ENCODE results near the gene TRRAP.

DNA sequence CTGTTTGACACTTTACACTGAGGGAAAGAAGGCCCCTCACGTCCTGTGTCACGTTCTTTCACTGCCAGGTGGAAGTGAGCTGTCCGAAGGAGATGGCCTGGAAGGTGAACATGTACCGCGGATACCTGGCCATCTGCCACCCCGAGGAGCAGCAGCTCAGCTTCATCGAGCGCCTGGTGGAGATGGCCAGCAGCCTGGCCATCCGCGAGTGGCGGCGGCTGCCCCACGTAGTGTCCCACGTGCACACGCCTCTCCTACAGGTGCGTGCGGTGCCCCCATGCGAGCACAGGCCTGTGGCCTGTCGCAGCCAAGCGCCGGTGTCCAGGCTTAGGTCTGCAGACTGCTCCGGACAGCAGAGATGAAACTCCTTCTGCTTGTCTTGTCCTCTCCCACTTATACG lies 103.4 kb downstream of the TRRAP start:
- TF ChIP-seq, protein P1, sequence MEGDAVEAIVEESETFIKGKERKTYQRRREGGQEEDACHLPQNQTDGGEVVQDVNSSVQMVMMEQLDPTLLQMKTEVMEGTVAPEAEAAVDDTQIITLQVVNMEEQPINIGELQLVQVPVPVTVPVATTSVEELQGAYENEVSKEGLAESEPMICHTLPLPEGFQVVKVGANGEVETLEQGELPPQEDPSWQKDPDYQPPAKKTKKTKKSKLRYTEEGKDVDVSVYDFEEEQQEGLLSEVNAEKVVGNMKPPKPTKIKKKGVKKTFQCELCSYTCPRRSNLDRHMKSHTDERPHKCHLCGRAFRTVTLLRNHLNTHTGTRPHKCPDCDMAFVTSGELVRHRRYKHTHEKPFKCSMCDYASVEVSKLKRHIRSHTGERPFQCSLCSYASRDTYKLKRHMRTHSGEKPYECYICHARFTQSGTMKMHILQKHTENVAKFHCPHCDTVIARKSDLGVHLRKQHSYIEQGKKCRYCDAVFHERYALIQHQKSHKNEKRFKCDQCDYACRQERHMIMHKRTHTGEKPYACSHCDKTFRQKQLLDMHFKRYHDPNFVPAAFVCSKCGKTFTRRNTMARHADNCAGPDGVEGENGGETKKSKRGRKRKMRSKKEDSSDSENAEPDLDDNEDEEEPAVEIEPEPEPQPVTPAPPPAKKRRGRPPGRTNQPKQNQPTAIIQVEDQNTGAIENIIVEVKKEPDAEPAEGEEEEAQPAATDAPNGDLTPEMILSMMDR (optimal IDR thresholded peaks at IDR 0.05 in 1 of 3, IDR thresholded peaks at IDR 0.05 in 1 of 3, conservative IDR thresholded peaks at IDR 0.05 in 1 of 3; ENCODE audit: extremely low read depth in 1 of 3, insufficient read depth in 2 of 3, low read length in 3 of 3), result no peak
- TF ChIP-seq EZH2 (IDR thresholded peaks at IDR 0.05; ENCODE audit: low read length), result no peak
